HUES48 (cell line): Measurements from ENCODE around the gene SNUPN.

Source experiments
- H3K27ac ChIP-seq: one replicate; pipeline ENCODE4 v1.7.0; 2013; ENCODE audit warnings: low read depth, low read length, inconsistent platforms
- H3K27me3 ChIP-seq: 2 replicates; pipeline ENCODE4 v1.6.1; 2013; ENCODE audit warnings: mild to moderate bottlenecking, low read length; ENCODE audit not compliant: control insufficient read depth, insufficient read depth
- H3K36me3 ChIP-seq: 2 replicates; pipeline ENCODE4 v1.6.1; 2013; ENCODE audit warnings: low read length; ENCODE audit not compliant: control insufficient read depth, insufficient read depth
- H3K4me1 ChIP-seq: 2 replicates; pipeline ENCODE4 v1.6.1; 2013; ENCODE audit warnings: mild to moderate bottlenecking, low read length; ENCODE audit not compliant: control insufficient read depth, insufficient read depth
- H3K4me3 ChIP-seq: 2 replicates; pipeline ENCODE4 v1.5.1; 2013; ENCODE audit warnings: mild to moderate bottlenecking, low read depth, low read length
- H3K9ac ChIP-seq: 2 replicates; pipeline ENCODE4 v1.6.1; 2013; ENCODE audit warnings: mild to moderate bottlenecking, low read depth, low read length, moderate library complexity
- H3K9me3 ChIP-seq: 2 replicates; pipeline ENCODE4 v1.6.1; 2013; ENCODE audit warnings: low read length; ENCODE audit not compliant: control insufficient read depth, insufficient read depth

SNUPN gene

DNA sequence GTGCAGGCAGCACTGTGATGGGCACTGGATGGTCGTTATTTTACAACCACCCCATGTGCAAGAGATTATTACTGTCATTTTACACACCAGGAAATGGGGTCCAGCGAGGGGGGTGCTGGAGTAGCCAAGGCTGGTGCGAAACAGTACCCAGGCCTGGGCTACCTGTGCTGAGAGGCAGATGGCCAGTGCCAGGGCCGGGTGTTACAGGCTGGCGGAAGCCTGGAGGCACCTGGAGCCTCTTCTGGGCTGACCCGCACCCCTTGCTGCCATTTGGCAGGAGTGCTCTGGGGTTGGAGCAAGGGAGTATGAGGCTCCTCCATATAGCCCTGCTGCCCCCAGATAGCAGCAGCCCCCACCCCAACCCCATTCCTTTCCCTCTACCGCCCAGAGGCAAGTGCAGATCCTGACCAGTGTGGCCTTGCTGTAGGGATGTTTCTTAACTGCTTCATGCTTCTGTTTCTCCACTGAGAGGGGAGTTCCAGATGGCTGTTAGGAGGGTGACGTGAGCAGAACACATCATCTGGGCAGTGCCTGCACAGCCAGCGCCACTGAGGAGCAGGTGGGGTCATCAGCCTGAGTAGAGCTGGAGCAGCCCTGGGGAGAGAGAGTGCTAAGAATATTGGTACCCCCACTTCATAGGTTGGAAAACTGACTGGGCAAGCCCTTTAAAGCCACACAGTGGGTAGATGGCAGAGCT, 37.4 kb upstream of the SNUPN start:
- H3K9ac ChIP-seq: no peak overlapping the region
- H3K9me3 ChIP-seq: no peaks in the 10 kb centered on the region
- peaks cover 6% of the 10 kb centered on the region for H3K36me3 ChIP-seq
- H3K27ac ChIP-seq: no peak overlapping the region
- no peaks in the 10 kb centered on the region for H3K27me3 ChIP-seq
- no peak overlapping the region for H3K4me3 ChIP-seq
- H3K4me1 ChIP-seq: peaks cover 3% of the 10 kb centered on the region; the same call in 1 of the 2 replicates

DNA sequence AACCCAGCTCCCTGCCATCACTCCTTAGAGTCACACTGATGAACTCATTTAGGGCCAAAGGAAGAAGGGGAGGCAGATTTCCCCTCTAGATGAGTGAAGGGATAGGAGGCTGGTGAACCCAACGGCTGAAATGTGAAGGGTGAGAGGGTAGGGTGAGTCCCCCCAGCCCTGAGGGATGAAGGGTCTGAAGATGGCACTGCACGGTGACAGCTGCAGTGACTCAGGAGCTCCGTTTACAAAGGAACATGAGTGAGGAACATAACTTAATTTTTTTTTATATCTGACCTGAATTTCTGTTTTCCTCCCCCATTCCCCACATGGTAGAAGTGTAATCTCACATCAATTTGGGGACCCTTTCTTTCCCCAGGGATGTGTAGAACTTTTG, 36.2 kb upstream of the SNUPN start:
- Histone ChIP-seq H3K27me3 (no peaks in the 10 kb centered on the region), H3K36me3 (peaks cover 13% of the 10 kb centered on the region), H3K9me3 (no peaks in the 10 kb centered on the region), H3K27ac (no peak overlapping the region), H3K4me3 (no peak overlapping the region), H3K9ac (no peak overlapping the region), H3K4me1 (peaks cover 3% of the 10 kb centered on the region; the same call in 1 of the 2 replicates)

DNA sequence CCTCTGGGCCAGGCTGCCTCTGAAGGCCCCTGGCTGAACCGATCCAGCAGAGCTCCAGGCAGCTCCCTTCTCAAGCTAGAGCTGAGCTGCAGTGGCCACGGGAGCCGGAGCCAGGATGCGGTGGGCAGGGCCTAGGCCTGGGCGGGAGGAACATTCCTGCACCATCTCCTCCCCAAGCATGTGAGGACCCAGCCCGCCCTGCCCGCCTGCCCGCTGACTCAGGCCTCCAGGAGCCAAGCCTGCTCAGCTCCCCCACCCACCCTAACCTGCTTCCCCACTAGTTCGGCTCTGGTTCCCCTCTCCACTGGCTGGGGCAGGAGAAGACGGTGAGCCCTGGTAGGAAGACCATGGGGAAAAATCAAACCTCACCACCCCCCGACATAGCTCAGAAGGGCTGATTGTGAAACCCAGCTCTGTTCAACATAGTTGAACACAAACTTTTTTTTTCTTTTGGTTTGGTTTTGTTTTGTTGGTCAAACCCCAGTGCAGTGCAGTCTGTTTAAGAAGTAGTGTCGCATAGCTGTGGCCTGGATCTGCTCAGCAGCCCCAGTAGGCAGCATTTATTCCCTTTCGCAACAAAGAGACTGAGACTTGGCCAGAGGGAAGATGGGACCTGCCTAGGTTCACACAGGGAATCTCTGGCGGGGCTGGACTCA, 35.7 kb upstream of the SNUPN start:
- peak overlapping the region; percentile 1 for H3K27ac ChIP-seq

DNA sequence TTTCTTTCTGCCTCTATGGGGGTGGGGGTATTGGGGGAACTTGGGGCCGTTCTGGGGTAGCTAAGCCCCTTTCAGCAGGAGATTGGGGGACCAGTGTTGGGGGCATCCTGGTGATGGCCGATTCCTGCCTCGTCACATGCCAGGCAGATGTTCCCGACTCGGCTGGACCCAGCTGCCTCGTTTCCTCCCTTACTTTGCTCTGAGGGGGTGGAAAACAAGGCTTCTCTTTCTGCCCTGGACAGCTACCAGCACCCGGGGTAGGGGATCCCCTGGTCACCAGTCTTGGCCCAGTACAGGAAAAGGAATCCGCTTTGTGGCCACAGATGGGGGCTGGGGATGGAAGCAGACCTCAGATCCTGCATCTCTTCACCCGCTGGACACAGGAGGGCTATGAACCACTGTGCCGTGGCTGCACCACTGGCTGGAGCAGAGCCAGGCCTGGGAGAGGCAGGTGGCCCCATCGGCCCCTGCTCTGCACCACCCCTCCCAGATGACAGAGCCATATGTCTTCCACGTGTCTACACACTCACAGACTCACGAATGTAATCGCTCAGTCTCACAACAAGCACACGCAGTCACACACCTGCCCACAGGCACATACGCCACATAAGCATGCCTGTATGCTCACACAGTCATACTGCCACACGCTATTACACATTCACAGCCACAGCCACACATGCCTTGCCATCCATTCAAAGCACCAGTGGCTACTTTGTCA, 34.6 kb upstream of the SNUPN start:
- no peak overlapping the region for H3K27ac ChIP-seq
- no peak overlapping the region for H3K4me3 ChIP-seq
- peaks cover 13% of the 10 kb centered on the region for H3K36me3 ChIP-seq
- no peak overlapping the region for H3K9ac ChIP-seq
- peaks cover 3% of the 10 kb centered on the region; the same call in 1 of the 2 replicates for H3K4me1 ChIP-seq
- H3K9me3 ChIP-seq: no peaks in the 10 kb centered on the region
- H3K27me3 ChIP-seq: no peaks in the 10 kb centered on the region

More for the DNA sequence above, 35.7 kb upstream of the SNUPN start:
- Histone ChIP-seq H3K36me3 (peaks cover 13% of the 10 kb centered on the region), H3K4me1 (peaks cover 3% of the 10 kb centered on the region; the same call in 1 of the 2 replicates), H3K4me3 (no peak overlapping the region), H3K9ac (no peak overlapping the region; the same call in 1 of the 2 replicates), H3K9me3 (no peaks in the 10 kb centered on the region), H3K27me3 (no peaks in the 10 kb centered on the region)

DNA sequence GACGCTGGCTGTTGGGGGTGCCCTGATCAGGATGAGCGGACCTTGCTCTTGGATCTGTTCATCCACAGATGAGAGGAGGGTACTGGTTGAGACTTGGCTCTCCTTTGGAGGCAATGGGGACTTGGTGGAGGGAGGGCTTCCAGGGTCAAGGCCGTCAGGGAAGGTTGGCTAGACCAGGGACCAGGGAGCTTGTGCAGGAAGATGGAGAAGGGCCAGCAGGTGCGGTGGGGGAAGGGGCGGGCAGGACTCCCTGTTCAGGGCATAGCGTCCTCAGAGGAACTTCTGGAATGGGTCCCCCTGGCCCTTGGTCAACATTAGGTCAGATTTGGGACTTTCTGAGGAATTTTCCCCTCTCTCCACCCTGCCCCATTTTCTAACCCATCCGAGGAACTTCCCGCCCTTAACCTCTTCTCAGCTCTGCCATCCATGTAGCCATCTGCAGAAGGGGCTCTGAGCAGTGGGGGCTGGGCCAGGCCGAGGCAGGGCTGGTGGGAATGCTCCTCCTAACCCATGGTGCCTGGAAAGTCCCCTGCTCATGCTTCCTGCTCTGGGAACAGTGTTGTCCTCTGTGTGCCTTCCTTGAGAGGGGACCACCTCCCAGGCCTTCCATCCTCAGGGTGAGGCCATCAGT, 33.7 kb upstream of the SNUPN start:
- Histone ChIP-seq H3K27me3 (no peaks in the 10 kb centered on the region), H3K4me3 (no peak overlapping the region), H3K36me3 (peaks cover 13% of the 10 kb centered on the region), H3K4me1 (peaks cover 3% of the 10 kb centered on the region; the same call in 1 of the 2 replicates), H3K9me3 (no peaks in the 10 kb centered on the region), H3K27ac (no peak overlapping the region), H3K9ac (no peak overlapping the region)

DNA sequence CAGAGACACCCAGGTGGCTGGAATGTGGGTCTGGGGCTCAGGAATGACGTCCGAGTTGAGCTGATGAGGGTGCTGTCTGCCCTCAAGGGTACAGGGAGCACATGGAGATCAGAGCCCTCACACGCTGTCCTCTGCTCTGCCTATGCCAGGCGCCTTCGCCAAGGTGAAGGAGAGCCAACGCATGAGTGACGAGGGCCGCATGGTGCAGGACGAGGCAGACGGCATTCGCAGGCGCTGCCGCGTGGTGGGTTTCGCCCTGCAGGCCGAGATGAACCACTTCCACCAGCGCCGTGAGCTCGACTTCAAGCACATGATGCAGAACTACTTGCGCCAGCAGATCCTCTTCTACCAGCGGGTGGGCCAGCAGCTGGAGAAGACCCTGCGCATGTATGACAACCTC, 31.3 kb upstream of the SNUPN start:
- H3K4me1 ChIP-seq: peaks cover 4% of the 10 kb centered on the region
- no peaks in the 10 kb centered on the region for H3K9me3 ChIP-seq
- H3K4me3 ChIP-seq: no peak overlapping the region

DNA sequence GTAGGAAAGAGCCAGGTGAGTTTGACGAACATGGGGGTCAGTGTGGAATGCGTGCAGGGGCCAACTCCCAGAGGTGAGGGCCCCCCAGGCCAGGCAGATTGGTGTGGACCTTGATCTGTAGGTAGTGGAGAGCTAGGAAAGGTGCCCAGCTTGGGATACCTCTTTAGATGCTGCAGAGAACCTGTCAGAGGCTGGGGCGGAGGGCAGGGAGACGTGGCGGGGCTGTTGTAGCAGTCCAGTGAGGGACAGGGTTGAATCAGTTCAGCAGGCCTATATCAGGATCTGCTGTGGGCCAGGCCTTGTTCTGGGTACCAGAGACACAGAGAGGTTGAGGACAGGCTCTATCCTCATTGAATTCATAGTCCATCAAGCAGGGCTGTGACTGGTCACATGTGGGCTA, 30.8 kb upstream of the SNUPN start:
- Histone ChIP-seq H3K9ac (no peak overlapping the region), H3K36me3 (peaks cover 13% of the 10 kb centered on the region), H3K27ac (no peak overlapping the region), H3K9me3 (no peaks in the 10 kb centered on the region), H3K4me3 (no peak overlapping the region), H3K4me1 (peaks cover 9% of the 10 kb centered on the region), H3K27me3 (no peaks in the 10 kb centered on the region)

More for the DNA sequence above, 31.3 kb upstream of the SNUPN start:
- Histone ChIP-seq H3K36me3 (peaks cover 13% of the 10 kb centered on the region), H3K27me3 (no peaks in the 10 kb centered on the region), H3K9ac (no peak overlapping the region), H3K27ac (no peak overlapping the region)

DNA sequence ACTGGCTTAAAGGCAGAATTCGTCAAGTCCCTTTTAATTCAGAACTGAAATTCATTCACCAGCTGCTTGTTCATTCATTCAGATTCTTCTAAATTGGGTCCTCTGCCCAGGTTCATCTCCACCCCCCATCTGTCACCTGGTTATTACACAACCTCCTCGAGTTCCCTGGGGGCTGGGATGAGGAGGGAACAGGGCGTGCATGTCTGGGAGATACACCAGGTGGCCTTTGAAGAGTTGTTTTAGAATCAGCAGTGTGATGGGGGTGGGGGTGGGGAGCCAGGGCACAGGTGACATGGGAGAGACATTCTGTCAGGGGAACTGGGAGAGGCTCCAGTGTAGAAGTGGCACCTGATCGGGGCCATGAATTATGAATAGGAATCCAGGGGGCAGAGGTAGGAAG, 30.4 kb upstream of the SNUPN start:
- no peaks in the 10 kb centered on the region for H3K9me3 ChIP-seq
- peaks cover 12% of the 10 kb centered on the region for H3K4me1 ChIP-seq
- no peak overlapping the region for H3K27ac ChIP-seq
- H3K4me3 ChIP-seq: no peak overlapping the region
- no peaks in the 10 kb centered on the region for H3K27me3 ChIP-seq
- H3K36me3 ChIP-seq: peaks cover 15% of the 10 kb centered on the region
- H3K9ac ChIP-seq: no peak overlapping the region

DNA sequence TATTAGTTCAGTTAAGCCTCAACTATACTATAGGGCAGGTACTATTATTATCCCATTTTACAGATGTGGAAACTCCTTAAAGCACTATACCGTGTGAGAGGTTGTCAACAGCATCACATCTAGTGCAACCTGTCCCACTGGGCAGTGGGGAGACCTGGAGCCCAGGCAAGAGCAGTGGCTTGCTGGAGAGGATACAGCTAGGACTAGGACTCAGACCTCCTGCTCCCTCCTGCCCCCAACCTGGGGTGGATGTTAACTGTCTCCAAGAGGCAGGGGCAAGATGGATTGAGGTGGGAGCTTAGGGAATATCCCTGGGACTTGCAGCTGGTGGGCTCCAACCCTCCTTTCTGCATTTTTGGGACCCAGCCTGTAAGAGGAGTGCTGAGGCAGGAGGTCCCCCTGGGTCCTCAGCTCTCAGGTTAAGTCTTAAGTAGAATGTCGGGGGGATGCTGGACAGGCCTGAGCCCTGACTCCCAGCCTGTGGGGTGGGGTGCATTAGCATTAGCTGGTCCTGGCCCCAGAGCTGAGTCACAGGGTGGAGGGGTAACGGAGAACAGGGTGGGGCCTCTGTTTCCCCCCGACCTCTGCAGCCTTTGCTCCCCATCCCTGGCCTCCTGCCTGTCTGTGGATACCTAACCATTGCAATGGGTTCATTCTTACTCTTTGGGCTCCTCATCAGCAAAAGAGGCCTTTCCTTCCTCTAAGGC, 28.8 kb upstream of the SNUPN start:
- H3K36me3 ChIP-seq: peaks cover 25% of the 10 kb centered on the region
- no peak overlapping the region for H3K27ac ChIP-seq
- peaks cover 20% of the 10 kb centered on the region for H3K4me1 ChIP-seq
- H3K4me3 ChIP-seq: no peak overlapping the region
- no peak overlapping the region for H3K9ac ChIP-seq
- no peaks in the 10 kb centered on the region for H3K27me3 ChIP-seq
- no peaks in the 10 kb centered on the region for H3K9me3 ChIP-seq

DNA sequence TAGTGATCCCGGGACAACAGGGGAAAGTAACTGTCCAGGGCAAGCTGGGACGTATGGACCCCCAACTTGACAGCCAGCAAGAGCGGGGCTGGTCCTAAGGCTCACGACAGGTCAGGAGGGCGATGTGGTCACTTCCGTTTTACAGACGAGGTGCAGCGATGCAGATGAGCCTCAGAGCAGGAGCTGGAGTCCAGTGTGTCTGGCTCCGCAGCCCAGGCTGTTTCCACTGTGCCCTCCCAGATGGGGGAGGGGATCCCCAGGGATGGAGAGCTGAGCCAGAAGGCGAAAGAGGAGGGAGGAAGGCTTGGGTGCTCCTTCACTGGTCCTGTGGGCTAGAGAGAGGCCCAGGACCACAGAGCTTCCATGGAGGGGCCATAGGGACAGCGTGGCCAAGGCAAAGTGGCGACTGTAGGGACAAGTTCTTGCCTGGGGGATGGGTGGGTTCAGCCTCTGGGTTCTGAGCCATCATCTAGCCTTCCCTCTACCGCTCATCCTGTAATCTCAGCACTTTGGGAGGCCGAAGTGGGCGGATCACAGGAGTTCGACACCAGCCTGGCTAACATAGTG, 27.9 kb upstream of the SNUPN start:
- no peak overlapping the region for H3K9ac ChIP-seq
- H3K36me3 ChIP-seq: peaks cover 25% of the 10 kb centered on the region
- H3K27me3 ChIP-seq: no peaks in the 10 kb centered on the region
- no peaks in the 10 kb centered on the region for H3K9me3 ChIP-seq
- H3K27ac ChIP-seq: no peak overlapping the region
- H3K4me3 ChIP-seq: no peak overlapping the region
- peaks cover 28% of the 10 kb centered on the region for H3K4me1 ChIP-seq
